Caco-2 (cell line): ENCODE results near the gene CCNB2. TPM values are rescaled to one million over a fixed set of nuclear protein-coding genes. Genes with fewer than 3 reads are reported as not detected.

Source experiments
- BruUV-seq: library from RNA; stranded (reverse); fragments of 400-500 nt; replicated peaks from 2 replicates; lab custom pipeline; 2021; lab: Mats Ljungman, UMichigan
- CTCF ChIA-PET: fragments of 300-600 bp; sonication (Branson Sonifier 250); formaldehyde crosslinking; loops from one replicate; lab custom pipeline; 2022; ENCODE audit warnings: antibody characterized with exemption; lab: Charles Lee
- POLR2A ChIA-PET: fragments of 300-600 bp; sonication (Branson Sonifier 250); formaldehyde crosslinking; loops from one replicate; lab custom pipeline; 2022; ENCODE audit warnings: antibody characterized with exemption; lab: Charles Lee
- DNase-seq, 2 experiments: peaks; one replicate each; pipeline versions ENCODE4 v3.0.0 to v3.0.0-alpha.2; 2020 to 2022
- H3K27me3 ChIP-seq: replicated peaks from 2 replicates; pipeline ENCODE4 v1.6.0; 2011; ENCODE audit warnings: low read length; ENCODE audit not compliant: control insufficient read depth, insufficient read depth
- H3K36me3 ChIP-seq: 2 replicates; pipeline ENCODE4 v1.5.1; 2011; ENCODE audit warnings: low read length; ENCODE audit not compliant: control insufficient read depth, insufficient read depth
- H3K4me1 ChIP-seq: fragments of 250-450 bp; sonication (Bioruptor Pico); 2 replicates; pipeline ENCODE4 v1.5.1; 2020; ENCODE audit warnings: mild to moderate bottlenecking
- H3K4me3 ChIP-seq: 2 replicates; pipeline ENCODE4 v1.5.1; 2011; ENCODE audit warnings: low read depth, mild to moderate bottlenecking, control low read depth, low read length
- H3K9me3 ChIP-seq: fragments of 250-450 bp; sonication (Bioruptor Pico); 2 replicates; pipeline ENCODE4 v1.5.1; 2020; ENCODE audit warnings: mild to moderate bottlenecking, moderate library complexity
- H3K27ac Mint-ChIP-seq: one replicate; pipeline ENCODE4 v1.8.0; 2022; ENCODE audit warnings: mixed read lengths; ENCODE audit not compliant: unreplicated experiment
- H3K27me3 Mint-ChIP-seq: one replicate; pipeline ENCODE4 v1.8.0; 2022; ENCODE audit warnings: mixed read lengths; ENCODE audit not compliant: insufficient read depth, unreplicated experiment
- H3K36me3 Mint-ChIP-seq: one replicate; pipeline ENCODE4 v1.8.0; 2022; ENCODE audit warnings: mild to moderate bottlenecking, mixed read lengths; ENCODE audit not compliant: insufficient read depth, unreplicated experiment
- H3K4me1 Mint-ChIP-seq: one replicate; pipeline ENCODE4 v1.8.0; 2022; ENCODE audit warnings: low read depth, mixed read lengths; ENCODE audit not compliant: unreplicated experiment
- H3K4me3 Mint-ChIP-seq: one replicate; pipeline ENCODE4 v1.8.0; 2022; ENCODE audit warnings: mild to moderate bottlenecking, moderate library complexity, mixed read lengths; ENCODE audit not compliant: unreplicated experiment
- H3K9me3 Mint-ChIP-seq: one replicate; pipeline ENCODE4 v1.8.0; 2022; ENCODE audit warnings: mixed read lengths; ENCODE audit not compliant: unreplicated experiment
- intact Hi-C: fragments of 100-400 bp; cut with micrococcal nuclease; formaldehyde crosslinking; loops from one replicate; pipeline ENCODE4 v1.10.0; 2022; ENCODE audit not compliant: unreplicated experiment
- total RNA-seq: library from RNA; stranded (reverse); gene quantifications from 2 replicates; pipeline ENCODE4 v1.2.3, GENCODE V29; 2022
- TF ChIP-seq, protein P1 (sequence below), 2 experiments: fragments of 200-600 bp in 1 of 2; IDR thresholded peaks; 1 replicate in 1 of 2; 2 replicates in 1 of 2; pipeline versions ENCODE4 v1.5.1 to v1.8.0; 2011 to 2022; ENCODE audit warnings: antibody characterized with exemption in 1 of 2, control low read depth in 1 of 2, inconsistent platforms in 1 of 2, low read depth in 1 of 2, low read length in 1 of 2, mild to moderate bottlenecking in 1 of 2, moderate library complexity in 1 of 2; ENCODE audit not compliant: insufficient read depth in 1 of 2, severe bottlenecking in 1 of 2, unreplicated experiment in 1 of 2

The CCNB2 gene
- total RNA-seq, 1 experiment from 2014 or later, result 90.1 TPM

DNA sequence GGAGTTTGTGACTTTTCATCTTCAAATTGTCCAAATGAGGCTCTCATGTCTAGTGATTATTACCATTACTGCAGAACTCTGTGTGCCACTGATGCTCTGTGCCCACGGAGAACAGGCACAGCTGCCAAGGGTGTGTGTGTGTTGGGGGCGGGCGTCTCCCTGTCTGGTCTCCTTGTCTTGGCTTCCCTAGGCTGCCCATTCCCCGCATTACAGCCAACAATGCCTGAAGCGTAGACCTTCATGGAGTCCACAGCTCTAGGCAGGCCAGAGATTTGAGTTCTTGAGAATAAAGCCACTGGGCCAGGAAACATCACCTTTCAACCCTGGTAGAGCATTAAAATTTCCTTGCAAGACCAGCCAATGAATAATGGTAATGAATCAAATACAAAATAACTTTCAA, 42.7 kb downstream of the CCNB2 start:
- intact Hi-C loops, result no loop called here

GRCh38 chr15:59148153-59148833, 43.3 kb downstream of the CCNB2 start:
- Mint-ChIP-seq H3K27ac (no peak overlapping the region), H3K36me3 (peaks cover 75% of the 10 kb centered on the region), H3K9me3 (no peaks in the 10 kb centered on the region), H3K4me1 (no peaks in the 10 kb centered on the region), H3K4me3 (no peak overlapping the region), H3K27me3 (no peaks in the 10 kb centered on the region)
- POLR2A ChIA-PET, result no interaction called here
- Histone ChIP-seq H3K4me3 (no peak overlapping the region), H3K36me3 (no peaks in the 10 kb centered on the region), H3K27me3 (no peaks in the 10 kb centered on the region), H3K9me3 (no peaks in the 10 kb centered on the region), H3K4me1 (no peaks in the 10 kb centered on the region)
- TF ChIP-seq, protein P1, sequence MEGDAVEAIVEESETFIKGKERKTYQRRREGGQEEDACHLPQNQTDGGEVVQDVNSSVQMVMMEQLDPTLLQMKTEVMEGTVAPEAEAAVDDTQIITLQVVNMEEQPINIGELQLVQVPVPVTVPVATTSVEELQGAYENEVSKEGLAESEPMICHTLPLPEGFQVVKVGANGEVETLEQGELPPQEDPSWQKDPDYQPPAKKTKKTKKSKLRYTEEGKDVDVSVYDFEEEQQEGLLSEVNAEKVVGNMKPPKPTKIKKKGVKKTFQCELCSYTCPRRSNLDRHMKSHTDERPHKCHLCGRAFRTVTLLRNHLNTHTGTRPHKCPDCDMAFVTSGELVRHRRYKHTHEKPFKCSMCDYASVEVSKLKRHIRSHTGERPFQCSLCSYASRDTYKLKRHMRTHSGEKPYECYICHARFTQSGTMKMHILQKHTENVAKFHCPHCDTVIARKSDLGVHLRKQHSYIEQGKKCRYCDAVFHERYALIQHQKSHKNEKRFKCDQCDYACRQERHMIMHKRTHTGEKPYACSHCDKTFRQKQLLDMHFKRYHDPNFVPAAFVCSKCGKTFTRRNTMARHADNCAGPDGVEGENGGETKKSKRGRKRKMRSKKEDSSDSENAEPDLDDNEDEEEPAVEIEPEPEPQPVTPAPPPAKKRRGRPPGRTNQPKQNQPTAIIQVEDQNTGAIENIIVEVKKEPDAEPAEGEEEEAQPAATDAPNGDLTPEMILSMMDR (IDR thresholded peaks at IDR 0.05; ENCODE audit: insufficient read depth in 1 of 2, low read depth in 1 of 2, low read length in 1 of 2, severe bottlenecking in 1 of 2, unreplicated experiment in 1 of 2), result no peak
- no peak for DNase-seq
- CTCF ChIA-PET, result no interaction called here
- BruUV-seq, result no TSS peak
- intact Hi-C loops, result no loop called here

More for the DNA sequence above, 42.7 kb downstream of the CCNB2 start:
- no peaks in the 10 kb centered on the region for H3K4me1 ChIP-seq
- no peaks in the 10 kb centered on the region for H3K27me3 ChIP-seq
- no peaks in the 10 kb centered on the region for H3K9me3 ChIP-seq
- CTCF ChIA-PET, result no interaction called here
- H3K4me3 ChIP-seq, result no peak overlapping the region
- Mint-ChIP-seq H3K27me3 (no peaks in the 10 kb centered on the region), H3K4me3 (no peak overlapping the region), H3K9me3 (no peaks in the 10 kb centered on the region), H3K4me1 (no peaks in the 10 kb centered on the region), H3K27ac (no peak overlapping the region), H3K36me3 (peaks cover 75% of the 10 kb centered on the region)
- no peaks in the 10 kb centered on the region for H3K36me3 ChIP-seq
- POLR2A ChIA-PET, result no interaction called here
- BruUV-seq, result no TSS peak
- DNase-seq, result no peak
- TF ChIP-seq, protein P1 (IDR thresholded peaks at IDR 0.05; ENCODE audit: insufficient read depth in 1 of 2, low read depth in 1 of 2, low read length in 1 of 2, severe bottlenecking in 1 of 2, unreplicated experiment in 1 of 2), result no peak

GRCh38 chr15:59150185-59150584, 45.2 kb downstream of the CCNB2 start:
- TF ChIP-seq, protein P1 (IDR thresholded peaks at IDR 0.05; ENCODE audit: insufficient read depth in 1 of 2, low read depth in 1 of 2, low read length in 1 of 2, severe bottlenecking in 1 of 2, unreplicated experiment in 1 of 2), result no peak
- BruUV-seq, result no TSS peak
- Mint-ChIP-seq H3K4me3 (no peak overlapping the region), H3K27ac (no peak overlapping the region), H3K27me3 (no peaks in the 10 kb centered on the region), H3K36me3 (peaks cover 76% of the 10 kb centered on the region), H3K9me3 (no peaks in the 10 kb centered on the region), H3K4me1 (no peaks in the 10 kb centered on the region)
- ChIA-PET POLR2A (no interaction called here), CTCF (interaction anchor here (0.6 kb wide), 1 partner anchor 320 kb away, joined by 3 read pairs; no protein-coding TSS in a partner anchor)
- H3K4me1 ChIP-seq, result no peaks in the 10 kb centered on the region
- intact Hi-C loops, result no loop called here
- no peak overlapping the region for H3K4me3 ChIP-seq
- DNase-seq, result no peak
- H3K27me3 ChIP-seq, result no peaks in the 10 kb centered on the region
- no peaks in the 10 kb centered on the region for H3K36me3 ChIP-seq
- no peaks in the 10 kb centered on the region for H3K9me3 ChIP-seq
